AML-193 (cell line): ENCODE data around the gene TMEM145.
"Not testable (repeated sequence)": the region's sequence is repeated elsewhere in the genome, so short reads cannot be mapped to it uniquely, and the experiment has no call there.

Source experiments
- DNase-seq, 2 experiments: peaks; one replicate each; lab custom pipeline; 2025; lab: John Stamatoyannopoulos, UW

The TMEM145 gene

GRCh38 chr19:42334697-42335373, 21.7 kb downstream of the TMEM145 start:
- DNase-seq: no peak

- DNase-seq: no peak
Observed at GRCh38 chr19:42335374-42335936, 22.3 kb downstream of the TMEM145 start.

GRCh38 chr19:42335971-42336370, 22.9 kb downstream of the TMEM145 start:
- DNase-seq: no peak

DNA sequence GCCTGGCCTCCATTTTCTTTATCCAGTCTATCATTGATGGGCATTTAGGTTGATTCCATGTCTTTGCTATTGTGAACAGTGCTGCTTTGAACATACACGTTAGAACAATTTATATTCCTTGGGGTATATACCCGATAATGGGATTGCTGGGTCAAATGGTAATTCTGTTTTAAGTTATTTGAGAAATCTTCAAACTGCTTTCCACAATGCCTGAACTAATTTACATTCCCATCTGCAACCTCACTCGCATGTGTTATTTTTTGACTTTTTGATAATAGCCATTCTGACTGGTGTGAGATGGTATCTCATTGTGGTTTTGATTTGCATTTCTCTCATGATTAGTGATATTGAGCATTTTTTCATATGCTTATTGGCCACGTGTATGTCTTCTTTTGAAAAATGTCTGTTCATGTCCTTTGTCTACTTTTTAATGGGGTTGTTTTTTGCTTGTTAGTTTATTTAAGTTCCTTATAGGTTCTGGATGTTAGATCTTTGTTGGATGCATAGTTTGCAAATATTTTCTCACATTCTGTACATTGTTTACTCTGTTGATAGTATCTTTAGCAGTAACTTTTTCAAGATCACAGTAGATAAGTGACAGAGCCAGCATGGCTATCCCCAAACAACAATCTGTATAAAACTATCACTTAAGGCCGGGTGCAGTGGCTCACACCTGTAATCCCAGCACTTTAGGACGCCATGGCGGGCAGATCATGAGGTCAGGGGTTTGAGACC, 26.2 kb downstream of the TMEM145 start:
- DNase-seq: not testable (repeated sequence)

GRCh38 chr19:42339922-42340321, 26.8 kb downstream of the TMEM145 start:
- DNase-seq: not testable (repeated sequence)

DNA sequence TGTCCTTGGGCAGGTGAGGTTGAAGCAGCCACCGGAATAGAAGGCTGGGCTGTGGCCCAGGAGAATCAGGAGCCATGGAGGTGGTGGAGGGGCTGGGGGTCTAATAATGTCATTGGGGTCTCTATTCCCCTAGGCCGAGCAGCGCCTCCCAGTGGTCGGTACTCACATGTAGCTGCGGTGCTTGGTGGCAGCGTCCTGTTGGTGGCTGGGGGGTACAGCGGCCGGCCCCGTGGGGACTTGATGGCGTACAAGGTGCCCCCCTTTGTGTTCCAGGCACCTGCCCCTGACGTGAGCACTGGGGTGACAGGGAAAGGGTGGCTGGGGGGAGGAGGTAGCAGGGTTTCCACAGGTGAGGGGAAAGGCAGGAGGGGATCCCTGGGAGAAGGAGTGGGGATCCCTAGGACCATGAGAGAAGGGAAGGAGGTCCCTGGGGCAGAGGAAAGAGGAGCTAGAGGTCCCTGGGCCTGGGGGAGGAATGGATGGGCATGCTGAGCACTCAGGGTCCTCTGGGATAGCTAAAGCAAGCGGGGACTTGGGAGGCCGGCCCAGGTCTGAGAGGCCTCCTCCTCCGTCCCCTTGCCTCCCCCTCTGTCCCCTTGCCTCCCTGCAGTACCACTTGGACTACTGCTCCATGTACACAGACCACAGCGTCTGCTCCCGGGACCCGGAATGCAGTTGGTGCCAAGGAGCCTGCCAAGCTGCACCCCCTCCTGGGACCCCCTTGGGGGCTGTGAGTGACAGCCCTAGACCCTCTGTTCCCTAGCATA, 30.4 kb downstream of the TMEM145 start:
- no peak for DNase-seq

GRCh38 chr19:42344336-42344893, 31.3 kb downstream of the TMEM145 start:
- no peak for DNase-seq

GRCh38 chr19:42345191-42345812, 32.2 kb downstream of the TMEM145 start:
- no peak for DNase-seq

DNA sequence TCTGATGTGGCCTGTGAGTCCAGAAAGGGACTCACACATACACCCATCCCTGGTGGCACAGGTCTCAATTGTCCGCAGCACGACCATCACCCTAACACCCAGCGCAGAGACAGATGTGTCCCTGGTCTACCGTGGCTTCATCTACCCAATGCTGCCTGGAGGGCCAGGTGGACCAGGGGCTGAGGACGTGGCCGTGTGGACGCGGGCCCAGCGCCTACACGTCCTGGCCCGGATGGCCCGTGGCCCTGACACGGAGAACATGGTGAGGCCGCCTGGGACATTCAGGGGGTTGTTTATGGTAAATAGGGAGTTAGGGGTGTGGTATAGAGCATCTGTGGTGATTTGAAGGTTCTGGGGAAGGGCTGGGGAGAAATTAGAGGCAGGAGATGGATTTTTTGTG, 35.1 kb downstream of the TMEM145 start:
- no peak for DNase-seq

GRCh38 chr19:42349378-42350107, 36.4 kb downstream of the TMEM145 start:
- DNase-seq: no peak

GRCh38 chr19:42350417-42350816, 37.3 kb downstream of the TMEM145 start:
- DNase-seq: no peak

- no peak for DNase-seq
Observed at GRCh38 chr19:42351079-42351735, 38.1 kb downstream of the TMEM145 start.

- DNase-seq: no peak
Observed at GRCh38 chr19:42352301-42353259, 39.5 kb downstream of the TMEM145 start.

GRCh38 chr19:42353341-42354015, 40.4 kb downstream of the TMEM145 start:
- no peak for DNase-seq

GRCh38 chr19:42355896-42356295, 42.8 kb downstream of the TMEM145 start:
- no peak for DNase-seq

GRCh38 chr19:42356686-42357085, 43.6 kb downstream of the TMEM145 start:
- no peak for DNase-seq

DNA sequence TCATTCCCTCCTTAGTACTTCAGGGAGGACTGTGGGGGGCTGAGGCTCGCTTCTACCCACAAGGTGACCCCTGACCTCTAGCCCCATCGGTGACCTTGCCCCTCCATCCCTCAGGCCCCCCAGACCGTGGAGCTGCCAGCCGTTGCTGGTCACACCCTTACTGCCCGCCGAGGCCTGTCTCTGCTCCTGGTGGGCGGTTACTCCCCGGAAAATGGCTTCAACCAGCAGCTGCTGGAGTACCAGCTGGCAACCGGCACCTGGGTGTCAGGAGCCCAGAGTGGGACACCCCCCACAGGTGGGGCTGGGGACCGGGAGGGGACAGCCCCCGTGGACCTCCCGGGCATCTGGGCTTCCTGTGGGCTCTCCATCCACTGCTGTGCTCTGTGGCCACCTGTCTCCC, 44.2 kb downstream of the TMEM145 start:
- no peak for DNase-seq

DNA sequence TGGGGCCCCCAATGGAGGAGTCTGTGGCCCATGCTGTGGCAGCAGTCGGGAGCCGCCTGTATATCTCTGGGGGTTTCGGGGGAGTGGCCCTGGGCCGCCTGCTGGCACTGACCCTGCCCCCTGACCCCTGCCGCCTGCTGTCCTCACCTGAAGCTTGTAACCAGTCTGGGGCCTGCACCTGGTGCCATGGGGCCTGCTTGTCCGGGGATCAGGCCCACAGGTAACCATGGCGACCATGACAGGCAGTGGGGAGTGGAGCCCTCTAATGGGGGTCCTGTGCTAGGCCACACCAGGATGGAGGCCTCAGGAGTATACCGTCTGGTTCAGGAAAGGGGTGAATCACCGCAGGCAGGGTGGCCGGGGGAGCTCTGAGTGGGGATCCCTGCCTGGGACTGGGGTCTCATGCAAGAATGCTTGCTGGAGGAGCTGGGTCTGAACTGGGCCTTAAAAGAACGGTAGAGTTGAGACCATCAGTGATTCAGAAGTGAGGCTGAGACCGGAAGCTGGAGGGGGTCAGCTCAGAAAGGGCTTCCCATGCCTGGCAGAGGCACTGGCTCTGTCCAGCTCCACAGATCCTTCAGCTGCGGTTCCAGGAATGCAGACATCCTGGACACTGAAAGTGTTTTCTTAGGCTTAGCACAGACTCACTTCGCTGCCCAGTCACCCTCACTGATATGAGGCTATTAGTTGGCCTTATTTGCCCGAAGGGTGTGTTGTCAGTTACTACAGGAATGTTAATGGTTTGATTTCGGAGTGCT, 47.9 kb downstream of the TMEM145 start:
- DNase-seq: no peak
